ENCODE data around the gene GTF2A1L. TPM values are rescaled to one million over a fixed set of nuclear protein-coding genes. Genes with fewer than 3 reads are reported as not detected.

GTF2A1L gene
- total RNA-seq, 2 experiments from 2014 or later, result not detected

- H3K27ac ChIP-seq (ENCODE audit: low read depth, low read length, poor library complexity, severe bottlenecking), result no peak overlapping the region
- POLR2A ChIA-PET, result no interaction called here
- H3K9me2 ChIP-seq (ENCODE audit: insufficient read depth, low read length), result no peaks in the 10 kb centered on the region
- no peak overlapping the region for H3K4me2 ChIP-seq (ENCODE audit: low read length)
- H3K4me3 ChIP-seq (ENCODE audit: low read depth, low read length, poor library complexity, severe bottlenecking), result no peak overlapping the region
- H4K20me1 ChIP-seq (ENCODE audit: insufficient read depth, low read length), result no peaks in the 10 kb centered on the region
- no peak for DNase-seq (ENCODE audit: low spot score)
- intact Hi-C loops (cut with micrococcal nuclease; ENCODE audit: unreplicated experiment), result no loop called here
- no peaks in the 10 kb centered on the region for H3K36me3 ChIP-seq (ENCODE audit: insufficient read depth, low read length)
- TF ChIP-seq EZH2phosphoT487 (IDR thresholded peaks at IDR 0.05; ENCODE audit: borderline replicate concordance, low read depth, low read length) (no peak), CTCF (conservative IDR thresholded peaks at IDR 0.05; ENCODE audit: low read length) (no peak)
- CTCF ChIA-PET (ENCODE audit: unreplicated experiment), result no interaction called here
- BruUV-seq (replicated peaks), result no TSS peak
- H2AFZ ChIP-seq (ENCODE audit: low read length), result no peak overlapping the region
- H3K9me3 ChIP-seq (ENCODE audit: low read length), result no peaks in the 10 kb centered on the region
- H3K4me1 ChIP-seq (ENCODE audit: insufficient read depth, low read length, poor library complexity, severe bottlenecking), result no peaks in the 10 kb centered on the region
- H3K79me2 ChIP-seq (ENCODE audit: insufficient read depth, low read depth, low read length), result no peaks in the 10 kb centered on the region
Measured at GRCh38 chr2:48597492-48597891, 20.2 kb upstream of the GTF2A1L start.

GRCh38 chr2:48600204-48600813, 17.3 kb upstream of the GTF2A1L start:
- Histone ChIP-seq H2AFZ (ENCODE audit: low read length) (no peak overlapping the region), H3K79me2 (ENCODE audit: insufficient read depth, low read depth, low read length) (no peaks in the 10 kb centered on the region), H3K9me2 (ENCODE audit: insufficient read depth, low read length) (no peaks in the 10 kb centered on the region), H4K20me1 (ENCODE audit: insufficient read depth, low read length) (no peaks in the 10 kb centered on the region), H3K4me1 (ENCODE audit: insufficient read depth, low read length, poor library complexity, severe bottlenecking) (no peaks in the 10 kb centered on the region), H3K27ac (ENCODE audit: low read depth, low read length, poor library complexity, severe bottlenecking) (no peak overlapping the region), H3K4me3 (ENCODE audit: low read depth, low read length, poor library complexity, severe bottlenecking) (no peak overlapping the region), H3K36me3 (ENCODE audit: insufficient read depth, low read length) (no peaks in the 10 kb centered on the region), H3K4me2 (ENCODE audit: low read length) (no peak overlapping the region), H3K9me3 (ENCODE audit: low read length) (no peaks in the 10 kb centered on the region)
- ChIA-PET POLR2A (no interaction called here), CTCF (ENCODE audit: unreplicated experiment) (no interaction called here)
- no TSS peak for BruUV-seq (replicated peaks)
- intact Hi-C loops (cut with micrococcal nuclease; ENCODE audit: unreplicated experiment), result loop anchor here (5.0 to 10.0 kb wide), 2 partner anchors 127 to 1544 kb away; no protein-coding TSS in a partner anchor
- DNase-seq (ENCODE audit: low spot score), result peak; percentile 40
- TF ChIP-seq CTCF (conservative IDR thresholded peaks at IDR 0.05; ENCODE audit: low read length) (peak; percentile 91), EZH2phosphoT487 (IDR thresholded peaks at IDR 0.05; ENCODE audit: borderline replicate concordance, low read depth, low read length) (no peak)

- Histone ChIP-seq H4K20me1 (ENCODE audit: insufficient read depth, low read length) (no peaks in the 10 kb centered on the region), H3K9me2 (ENCODE audit: insufficient read depth, low read length) (no peaks in the 10 kb centered on the region), H3K79me2 (ENCODE audit: insufficient read depth, low read depth, low read length) (no peaks in the 10 kb centered on the region), H3K4me3 (ENCODE audit: low read depth, low read length, poor library complexity, severe bottlenecking) (no peak overlapping the region), H3K27ac (ENCODE audit: low read depth, low read length, poor library complexity, severe bottlenecking) (no peak overlapping the region), H3K9me3 (ENCODE audit: low read length) (no peaks in the 10 kb centered on the region), H2AFZ (ENCODE audit: low read length) (no peak overlapping the region), H3K36me3 (ENCODE audit: insufficient read depth, low read length) (no peaks in the 10 kb centered on the region), H3K4me1 (ENCODE audit: insufficient read depth, low read length, poor library complexity, severe bottlenecking) (no peaks in the 10 kb centered on the region), H3K4me2 (ENCODE audit: low read length) (no peak overlapping the region)
- ChIA-PET POLR2A (no interaction called here), CTCF (ENCODE audit: unreplicated experiment) (no interaction called here)
- intact Hi-C loops (cut with micrococcal nuclease; ENCODE audit: unreplicated experiment), result loop anchor here (5.0 to 10.0 kb wide), 2 partner anchors 126 to 1544 kb away; no protein-coding TSS in a partner anchor
- no peak for DNase-seq (ENCODE audit: low spot score)
- TF ChIP-seq EZH2phosphoT487 (IDR thresholded peaks at IDR 0.05; ENCODE audit: borderline replicate concordance, low read depth, low read length) (no peak), CTCF (conservative IDR thresholded peaks at IDR 0.05; ENCODE audit: low read length) (no peak)
- BruUV-seq (replicated peaks), result no TSS peak
Measured at GRCh38 chr2:48600917-48601316, 16.7 kb upstream of the GTF2A1L start.
